HG03457 (cell line): Measurements from ENCODE around the gene ETV3L.
"Not testable (repeated sequence)": the region's sequence is repeated elsewhere in the genome, so short reads cannot be mapped to it uniquely, and the experiment has no call there.

Source experiments
- ATAC-seq: cut with Tn5 transposase; IDR thresholded peaks from one replicate; pipeline ENCODE4 v1.9.1; 2021; ENCODE audit warnings: moderate number of reproducible peaks; ENCODE audit not compliant: unreplicated experiment

The ETV3L gene

DNA sequence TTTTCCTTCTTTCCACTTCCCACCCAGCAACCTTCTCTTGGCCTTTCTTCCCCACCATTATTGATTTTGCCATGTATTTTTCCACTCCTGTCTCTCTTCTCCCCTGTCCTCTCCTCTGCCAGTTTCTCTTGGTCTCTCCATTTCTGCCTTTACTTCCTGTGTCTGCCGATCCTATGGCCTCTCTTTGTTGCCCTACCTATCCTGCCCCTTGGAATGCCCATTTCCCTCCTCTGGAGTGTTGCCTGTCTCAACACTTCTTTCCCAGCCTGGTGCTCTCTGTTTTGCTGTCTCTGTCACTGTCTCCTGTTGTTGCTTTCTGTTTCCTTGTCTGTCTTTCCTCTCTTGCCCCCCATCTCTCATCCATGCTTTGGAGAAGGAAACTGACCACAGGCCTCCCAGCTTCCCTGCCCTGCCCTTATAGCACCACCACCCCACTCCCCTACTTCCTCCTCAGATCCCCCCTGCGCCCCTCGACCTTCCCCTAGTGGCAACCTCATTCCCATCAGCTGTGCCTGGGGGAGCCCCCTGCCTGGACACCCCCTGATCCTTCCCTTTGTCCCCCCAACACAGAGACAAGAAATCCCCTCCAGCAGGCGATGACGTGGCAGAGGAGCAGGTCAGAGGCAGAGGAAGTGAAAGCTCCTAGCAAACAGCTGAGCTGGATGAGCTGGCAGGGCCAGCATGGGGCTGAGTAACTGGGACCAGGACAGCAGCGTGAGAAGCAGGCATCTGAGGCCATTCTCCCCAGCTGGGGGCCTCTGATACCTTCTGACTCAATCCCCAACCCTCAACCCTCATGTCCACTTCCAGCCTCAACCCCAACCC is 6.6 kb upstream of the ETV3L start:
- ATAC-seq, result peak; percentile 65

DNA sequence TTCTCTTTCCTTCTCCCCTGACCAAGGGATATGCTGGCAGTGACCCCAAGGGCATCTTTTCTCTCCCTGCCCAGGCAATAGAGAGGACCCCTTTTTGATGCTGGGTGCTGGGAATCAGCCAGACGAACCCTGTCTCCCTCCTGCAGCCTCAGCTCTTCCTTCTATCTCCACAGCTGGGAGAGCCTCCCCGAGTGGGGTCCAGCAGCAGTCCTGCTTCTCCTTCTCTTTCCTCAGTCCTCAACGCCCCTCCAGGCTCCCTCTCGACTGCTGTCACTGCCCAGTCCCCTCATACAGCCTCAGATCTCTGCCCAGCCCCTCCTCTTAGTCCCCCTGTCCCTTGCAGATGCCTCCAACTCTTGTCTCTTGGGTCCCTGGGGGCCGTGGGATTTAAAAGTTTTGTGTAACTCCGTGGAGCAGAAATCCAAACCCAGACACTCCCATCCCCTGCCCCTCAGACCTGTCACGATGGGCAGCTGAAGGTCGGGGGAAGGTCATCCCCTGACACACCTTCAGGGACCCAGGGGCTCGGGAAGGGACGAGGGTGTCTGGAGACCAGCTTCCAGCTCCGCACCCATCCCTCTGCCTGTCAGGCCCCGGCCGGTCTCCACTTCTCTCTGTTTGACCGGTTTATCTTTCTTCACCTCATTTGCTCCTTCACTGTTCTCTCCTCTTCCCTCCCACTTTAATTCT is 5.8 kb upstream of the ETV3L start:
- ATAC-seq, result no peak

DNA sequence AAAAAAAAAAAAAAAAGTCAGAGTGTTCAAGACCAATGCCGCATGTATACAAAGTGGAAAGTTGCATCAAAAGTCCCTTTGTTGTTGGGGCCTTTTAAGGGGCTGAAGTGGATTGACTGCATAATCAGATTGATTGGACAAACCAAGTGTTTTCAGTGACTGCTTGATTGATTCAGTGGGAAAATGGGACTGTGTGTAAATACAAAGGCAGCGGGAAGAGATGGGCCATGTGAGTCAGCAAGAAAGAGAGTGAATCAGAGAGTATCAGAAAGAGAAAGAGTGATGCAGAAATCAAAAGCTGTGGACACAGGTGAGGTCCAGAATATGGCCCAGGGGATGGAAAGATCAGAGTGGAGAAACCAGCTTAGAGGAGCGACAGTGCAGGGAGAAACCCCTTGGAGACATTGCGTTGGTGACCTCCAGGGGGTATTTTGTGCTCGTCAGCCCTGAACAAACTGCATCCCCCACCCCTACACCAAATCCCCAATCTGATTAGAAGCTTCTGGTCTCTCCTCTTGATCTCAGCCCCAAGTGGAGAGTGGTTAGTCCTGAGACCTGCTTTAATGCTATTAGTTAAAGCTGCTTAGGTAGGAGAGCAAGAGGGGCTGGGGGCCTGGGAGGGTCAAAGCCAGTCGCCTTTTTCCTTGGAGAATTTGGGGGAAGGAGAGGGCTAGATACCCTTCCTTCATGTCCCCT is 5.1 kb upstream of the ETV3L start:
- no peak for ATAC-seq

DNA sequence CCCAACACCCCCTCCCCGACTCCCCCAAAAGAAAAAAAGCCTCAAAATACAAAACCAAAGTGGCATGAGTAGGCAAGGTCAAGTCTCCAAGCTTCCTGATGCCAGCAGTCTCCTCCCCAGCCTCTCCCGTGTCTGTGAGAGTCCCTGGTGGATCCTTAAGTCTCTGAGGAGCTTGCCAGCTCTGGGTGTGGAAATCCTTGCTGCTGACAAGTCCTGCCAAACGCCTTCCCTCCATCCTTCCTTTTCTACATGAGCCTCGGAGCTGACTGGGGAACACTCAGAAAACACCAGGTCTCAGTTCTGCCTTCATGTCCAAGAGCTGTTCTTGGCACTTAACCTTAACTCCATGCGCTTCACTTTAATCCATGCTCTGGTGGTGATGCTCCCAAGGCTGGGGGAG is 3.7 kb upstream of the ETV3L start:
- no peak for ATAC-seq

DNA sequence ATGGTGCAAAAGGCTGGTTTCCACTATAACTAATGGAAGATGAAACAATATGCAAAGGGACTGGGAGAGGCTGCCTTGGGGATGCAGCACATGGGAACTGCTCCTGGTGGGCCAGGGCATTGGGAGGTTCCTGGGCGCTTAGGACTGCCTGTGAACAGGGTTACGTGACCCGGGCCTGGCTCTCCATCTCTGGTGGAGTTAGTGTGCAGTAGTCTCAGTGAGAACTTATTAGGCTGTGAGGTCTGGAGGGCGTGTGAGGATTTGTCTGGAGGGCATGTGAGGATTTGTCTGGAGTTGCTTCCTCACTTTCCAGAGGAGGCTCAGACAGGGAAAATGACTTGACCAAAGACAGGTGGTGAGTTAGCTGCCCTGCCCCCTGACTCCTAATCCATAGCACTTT is 1.5 kb upstream of the ETV3L start:
- ATAC-seq, result no peak

DNA sequence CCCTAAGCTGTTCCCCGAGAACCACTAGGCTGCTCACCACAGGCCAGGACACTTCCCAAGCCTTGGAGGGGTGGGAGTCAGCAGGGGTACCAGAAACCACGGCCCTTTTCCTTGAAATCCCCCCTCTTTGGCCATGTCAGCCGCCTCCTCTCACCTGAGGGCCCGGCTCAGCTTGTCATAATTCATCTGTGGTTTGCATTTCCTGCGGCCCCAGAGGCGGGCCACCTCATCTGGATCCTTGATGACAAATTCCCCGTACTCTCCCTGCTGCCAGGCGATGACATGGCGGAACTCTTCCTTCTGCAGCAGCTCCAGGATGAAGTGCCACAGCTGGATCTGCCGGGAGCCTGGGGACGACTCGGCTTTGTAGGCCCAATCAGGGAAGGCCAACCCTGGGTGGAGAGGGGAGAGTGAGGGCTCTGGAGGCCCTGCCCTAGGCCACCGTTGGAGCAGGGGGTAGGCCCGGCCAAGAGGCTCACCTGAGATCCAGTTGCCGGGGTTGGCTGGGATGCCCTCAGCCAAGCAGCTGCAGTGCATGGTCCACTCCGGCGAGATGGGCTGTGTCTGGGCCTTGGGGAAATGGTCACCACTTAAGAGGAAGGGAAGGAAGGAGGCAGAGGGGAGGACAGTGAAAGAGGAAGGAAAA is 498 bp downstream of the ETV3L start:
- ATAC-seq, result not testable (repeated sequence)

DNA sequence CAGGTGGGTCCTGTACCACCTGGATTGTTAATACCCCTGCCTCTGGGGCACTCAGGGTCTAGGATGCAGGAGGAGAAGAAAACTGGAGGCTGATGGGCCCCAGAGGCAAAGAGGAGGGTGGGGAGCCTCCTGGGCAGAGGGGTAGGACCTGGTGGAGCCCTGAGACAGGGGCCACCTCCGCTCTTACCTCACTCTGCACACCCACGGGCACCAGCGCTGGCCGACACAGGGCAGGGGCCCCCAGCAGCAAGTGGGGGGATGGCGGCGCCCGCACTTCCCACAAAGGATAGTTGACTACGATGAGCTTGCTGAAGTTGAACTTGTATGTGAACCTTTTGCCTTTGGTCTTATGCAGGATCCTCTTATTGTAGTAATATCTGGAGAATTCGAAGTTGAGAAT is 1.1 kb downstream of the ETV3L start:
- ATAC-seq, result no peak

DNA sequence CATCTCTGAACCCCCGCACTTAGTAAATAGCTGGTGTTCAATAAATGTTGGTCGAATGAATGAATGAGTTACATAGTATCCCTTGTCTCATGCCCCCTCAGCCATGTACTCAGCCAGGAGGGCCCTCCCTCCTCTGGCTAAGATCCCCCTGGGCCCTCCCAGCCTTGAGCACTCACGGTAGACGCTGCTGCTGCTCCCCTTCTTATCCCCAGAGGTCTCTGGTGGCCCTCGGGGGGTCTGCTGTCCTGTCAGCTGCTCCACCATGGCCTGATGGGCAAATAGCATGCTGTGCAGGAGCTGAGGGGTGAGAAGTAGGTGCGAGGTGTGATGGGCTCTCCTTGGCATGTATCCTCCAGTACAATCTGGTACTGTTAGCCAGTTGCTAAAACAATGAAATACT is 1.9 kb downstream of the ETV3L start:
- ATAC-seq, result no peak

DNA sequence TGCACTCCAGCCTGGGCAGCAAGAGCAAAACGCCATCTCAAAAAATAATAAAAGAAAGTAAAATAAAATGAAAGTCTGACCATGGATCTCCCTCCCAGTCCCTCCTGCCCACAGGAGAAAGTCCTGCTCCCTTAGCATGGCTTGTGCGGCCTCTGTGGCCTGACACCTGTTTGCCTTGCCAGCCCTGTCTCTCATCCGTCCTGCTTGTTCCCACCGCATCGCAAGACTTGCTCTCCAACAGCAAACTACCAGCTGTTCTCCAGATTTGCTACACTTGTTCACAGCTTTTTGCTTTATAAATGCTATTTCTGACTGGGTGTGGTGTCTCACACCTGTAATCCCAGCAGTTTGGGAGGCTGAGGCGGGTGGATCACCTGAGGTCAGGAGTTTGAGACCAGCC is 2.7 kb downstream of the ETV3L start:
- ATAC-seq, result no peak

DNA sequence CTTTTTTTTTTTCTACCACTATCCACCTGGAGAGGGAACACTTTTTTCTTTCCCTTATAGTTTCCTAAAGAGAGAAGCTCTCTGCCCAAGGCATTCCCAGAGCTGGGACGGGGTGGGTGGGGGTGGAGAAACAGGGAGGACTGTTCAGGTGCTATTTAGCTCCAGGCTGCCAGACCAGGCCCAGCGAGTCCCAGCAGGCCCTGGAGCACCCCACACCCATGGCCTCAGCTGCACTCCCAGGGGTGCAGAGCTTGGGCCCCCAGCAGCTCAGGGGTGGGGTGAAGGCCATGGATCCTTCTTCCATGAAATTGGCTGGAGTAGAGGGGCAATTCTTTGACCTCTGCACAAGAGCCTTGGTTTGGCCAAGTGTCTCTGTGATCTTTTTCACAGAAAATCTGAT is 4.1 kb downstream of the ETV3L start:
- ATAC-seq, result no peak

DNA sequence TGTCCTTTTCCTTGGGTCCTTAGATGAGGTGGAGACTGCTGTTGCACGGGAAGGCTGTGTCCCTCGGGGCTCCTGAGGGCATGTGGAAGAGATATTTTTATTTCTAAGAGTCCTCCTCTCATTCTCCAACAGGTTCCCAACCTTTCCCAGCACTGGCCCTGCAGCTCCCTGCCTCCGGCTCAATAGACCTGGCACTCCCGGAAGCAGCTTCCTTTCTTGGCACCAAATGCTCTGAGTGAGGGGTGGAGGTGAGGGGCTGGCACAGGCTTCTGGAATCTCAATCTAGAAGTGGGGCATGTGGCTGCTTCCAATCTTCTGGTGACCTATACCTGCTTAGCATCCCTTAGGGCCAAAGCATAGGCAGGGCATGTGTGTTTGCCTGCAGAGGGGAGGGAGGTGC is 4.5 kb downstream of the ETV3L start:
- ATAC-seq, result no peak

DNA sequence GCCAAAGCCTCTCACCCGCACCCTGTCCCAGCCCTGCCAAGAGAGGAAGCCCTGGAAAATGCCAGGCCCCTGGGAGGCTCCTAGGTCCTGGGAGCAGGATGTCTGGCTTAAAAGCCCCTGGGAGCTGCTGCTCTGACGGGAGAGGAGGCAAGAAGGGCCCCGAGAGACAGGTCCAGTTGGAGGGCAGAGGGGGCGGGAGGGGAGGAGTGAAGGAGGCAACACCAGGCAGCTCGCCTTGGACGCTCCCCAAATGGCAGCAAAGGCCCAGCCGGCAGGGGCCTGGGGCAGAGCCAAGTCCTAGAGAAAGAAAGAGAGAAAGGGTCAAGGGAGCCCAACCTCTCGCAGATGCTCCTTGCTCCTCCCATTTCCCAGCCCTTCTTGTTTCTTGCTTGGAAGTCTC is 6.8 kb downstream of the ETV3L start:
- ATAC-seq, result no peak

DNA sequence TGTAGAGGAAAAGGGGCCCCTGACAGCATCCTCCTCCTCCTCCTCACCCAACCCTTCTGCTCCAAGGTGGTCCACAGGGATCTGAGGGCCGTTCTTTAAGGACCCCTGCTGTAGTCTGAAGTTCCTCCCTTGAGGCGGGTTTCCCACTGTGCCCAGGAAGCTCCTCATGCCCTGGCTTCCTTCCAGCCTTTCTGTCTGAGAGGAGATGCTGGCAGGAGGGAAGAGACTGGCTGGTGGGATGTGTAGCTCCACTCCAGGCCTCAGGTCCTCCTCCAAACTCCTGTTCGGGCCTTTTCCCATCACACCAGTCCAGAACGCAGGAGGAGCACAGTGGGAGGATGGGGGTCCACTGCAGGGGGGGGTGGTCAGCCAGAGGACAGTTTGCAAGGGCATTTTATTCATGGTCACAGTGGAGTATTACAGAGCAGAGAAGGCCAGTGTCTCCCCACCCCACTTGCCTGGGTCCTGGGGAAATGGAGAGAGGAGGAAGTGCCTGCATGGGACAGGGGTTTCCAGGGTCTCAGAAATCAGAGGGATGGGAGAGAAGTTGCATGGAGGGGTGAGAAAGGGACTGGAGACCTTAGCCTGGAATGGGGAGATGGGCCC is 7.8 kb downstream of the ETV3L start:
- ATAC-seq, result no peak

DNA sequence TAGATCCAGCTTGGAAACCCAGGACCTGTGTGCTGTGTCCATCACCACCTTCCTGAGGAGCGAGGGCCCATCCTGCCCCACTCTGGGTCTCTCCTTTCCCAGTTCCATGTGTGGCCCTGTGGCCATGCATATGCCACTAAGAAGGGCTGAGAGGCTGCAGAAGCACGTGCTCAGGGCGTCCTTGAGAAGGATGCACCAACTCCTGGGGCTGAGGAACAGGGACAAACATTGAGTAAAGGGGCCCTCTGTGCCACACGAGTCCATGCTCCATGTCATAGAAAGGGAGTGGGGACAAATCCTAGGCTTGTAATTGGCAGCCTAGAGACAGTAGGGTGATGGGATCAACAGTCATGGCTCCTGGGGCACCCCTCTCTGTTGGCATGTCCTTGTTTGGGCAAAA is 8.4 kb downstream of the ETV3L start:
- ATAC-seq, result no peak

DNA sequence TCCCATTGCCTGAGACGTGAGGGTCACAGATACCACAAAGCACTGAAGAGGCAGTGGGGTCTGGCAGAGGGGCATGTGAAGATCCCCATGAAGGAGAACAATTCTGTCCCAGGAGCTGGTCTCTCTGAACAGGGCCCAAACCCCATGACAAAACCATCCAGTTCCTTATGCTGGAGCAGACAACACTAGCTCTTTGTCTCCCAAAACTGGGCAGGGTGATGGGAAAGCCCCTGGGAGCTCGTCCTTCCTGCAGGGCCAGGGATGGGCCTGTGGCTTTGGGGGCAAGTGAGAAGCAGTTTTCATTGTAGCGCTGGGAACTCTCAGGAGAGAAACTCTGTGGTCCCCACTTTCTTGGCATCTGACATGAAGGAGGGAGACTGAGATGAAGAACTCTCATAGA is 8.8 kb downstream of the ETV3L start:
- no peak for ATAC-seq

DNA sequence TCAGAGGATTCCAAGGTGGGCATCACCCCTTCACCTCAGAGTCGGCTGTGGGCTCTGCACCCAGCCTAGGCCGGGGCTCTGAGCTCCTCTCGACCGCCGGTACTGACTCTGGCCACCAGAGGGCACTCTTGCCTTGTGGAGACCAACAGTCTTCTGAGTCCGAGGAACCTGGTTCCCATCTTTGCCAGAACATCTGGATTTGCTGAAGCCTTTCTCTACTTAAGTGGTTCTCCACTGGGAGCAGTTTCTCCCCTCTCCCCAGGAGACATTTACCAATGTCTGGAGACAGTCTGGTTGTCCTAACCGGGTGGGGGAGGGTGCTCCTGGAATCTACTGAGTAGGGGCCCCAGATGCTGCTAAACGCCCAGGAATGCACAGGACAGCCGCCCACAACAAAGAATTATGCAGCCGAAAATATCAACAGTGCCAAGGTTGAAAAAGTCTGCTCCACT is 9.4 kb downstream of the ETV3L start:
- no peak for ATAC-seq

DNA sequence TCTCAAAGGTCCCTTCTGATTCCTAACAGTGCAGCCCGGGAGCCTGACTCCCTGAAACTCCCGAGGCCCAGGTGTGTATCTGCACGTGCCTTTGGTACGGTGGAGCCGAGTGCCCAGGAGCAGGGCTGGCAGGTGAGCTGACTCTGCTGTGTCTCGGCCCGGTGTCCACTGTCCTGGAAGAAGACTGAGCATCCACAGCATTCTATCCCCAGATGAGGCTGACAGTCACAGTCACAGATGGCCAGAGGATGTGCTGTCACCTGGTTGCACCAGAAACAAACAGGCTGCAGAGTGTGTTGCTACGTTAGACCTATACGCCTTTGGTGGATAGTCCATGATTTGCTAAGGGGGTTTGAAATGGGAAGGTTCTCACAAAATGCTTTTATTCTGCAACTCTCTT is 9.8 kb downstream of the ETV3L start:
- ATAC-seq, result no peak

DNA sequence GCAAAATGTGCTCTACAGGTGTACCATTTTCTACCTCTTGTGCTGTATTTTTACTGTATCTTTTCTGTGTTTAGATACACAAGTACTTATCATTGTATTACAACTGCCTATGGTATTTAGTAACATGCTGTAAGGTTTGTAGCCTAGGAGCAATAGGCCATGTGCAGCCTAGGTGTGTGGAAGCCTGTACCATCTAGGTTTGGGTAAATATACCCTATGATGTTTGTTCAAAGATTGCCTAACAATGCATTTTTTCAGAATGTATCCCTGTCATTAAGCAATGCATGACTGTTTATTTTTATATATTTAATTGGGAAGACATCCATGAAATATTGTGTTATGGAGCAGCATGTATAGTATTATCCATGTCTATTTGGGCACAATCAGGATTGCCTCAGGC is 11.0 kb downstream of the ETV3L start:
- no peak for ATAC-seq

DNA sequence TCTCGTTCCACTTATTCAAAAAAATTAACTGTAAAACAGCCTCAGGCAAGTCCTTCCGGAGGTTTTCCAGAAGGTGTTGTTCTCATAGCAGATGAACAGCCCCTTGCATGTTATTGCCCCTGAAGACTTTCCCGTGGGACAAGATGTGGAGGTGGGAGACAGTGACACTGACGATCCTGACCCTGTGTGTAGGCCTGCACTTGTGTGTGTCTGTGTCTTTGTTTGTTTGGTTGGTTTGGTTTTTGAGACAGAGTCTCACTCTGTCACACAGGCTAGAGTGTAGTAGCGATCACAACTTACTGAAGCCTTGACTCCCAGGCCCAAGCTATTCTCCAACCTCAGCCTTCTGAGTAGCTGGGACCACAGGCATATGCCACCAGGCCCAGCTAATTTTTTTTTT is 12.6 kb downstream of the ETV3L start:
- no peak for ATAC-seq

DNA sequence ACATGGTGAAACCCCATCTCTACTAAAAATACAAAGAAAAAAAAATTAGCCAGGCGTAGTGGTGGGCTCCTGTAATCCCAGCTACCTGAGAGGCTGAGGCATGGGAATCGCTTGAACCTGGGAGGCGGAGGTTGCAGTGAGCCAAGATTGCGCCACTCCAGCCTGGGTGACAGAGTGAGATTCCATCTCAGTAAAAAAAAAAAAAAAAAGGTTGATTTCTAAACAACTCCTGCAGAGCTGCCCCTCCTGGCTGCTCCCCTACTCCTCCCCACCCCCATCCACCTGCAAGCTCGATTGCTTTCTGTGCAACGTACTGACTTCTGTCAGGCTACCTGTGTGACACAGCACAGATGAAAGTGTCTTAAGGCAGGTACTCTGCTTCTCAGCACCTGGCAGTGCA is 13.3 kb downstream of the ETV3L start:
- ATAC-seq, result no peak

DNA sequence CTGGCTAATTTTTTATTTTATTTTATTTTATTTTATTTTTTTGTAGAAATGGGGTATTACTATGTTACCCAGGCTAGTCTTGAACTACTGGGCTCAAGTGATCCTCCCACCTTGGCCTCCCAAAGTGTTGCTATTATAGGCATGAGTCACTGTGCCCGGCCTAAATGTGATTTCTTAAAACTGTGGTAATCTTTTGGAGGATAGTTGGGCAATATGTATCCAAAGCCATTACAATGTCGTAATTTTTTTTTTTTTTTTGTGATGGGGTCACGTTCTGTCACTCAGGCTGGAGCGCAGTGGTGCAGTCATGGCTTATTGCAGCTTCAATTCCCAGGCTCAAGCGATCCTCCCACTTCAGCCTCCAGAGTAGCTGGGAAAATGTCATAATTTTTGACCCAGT is 14.2 kb downstream of the ETV3L start:
- no peak for ATAC-seq
